Sigmoid colon (tissue), 7 donors: ENCODE data around the gene HSPB1. TPM values are rescaled to one million over a fixed set of nuclear protein-coding genes. Genes with fewer than 3 reads are reported as not detected.
A peak's percentile ranks its signal among the peaks of the same experiment; 100 is the strongest.
"Not testable (repeated sequence)": the region's sequence is repeated elsewhere in the genome, so short reads cannot be mapped to it uniquely, and the experiment has no call there.

Source experiments
- DNase-seq: peaks from one replicate; pipeline ENCODE4 v3.0.0-alpha.2; 2019
- H3K27ac ChIP-seq, 4 donors: fragments of 200-600 bp; sonication (generic); one replicate each; pipeline ENCODE4 v1.5.1; 2016 to 2019; ENCODE audit warnings: mild to moderate bottlenecking in 1 of 4
- H3K27me3 ChIP-seq, 3 donors: fragments of 200-600 bp; sonication (generic); one replicate each; pipeline ENCODE4 v1.5.1; 2019; ENCODE audit warnings: mild to moderate bottlenecking in 1 of 3
- H3K36me3 ChIP-seq, 4 donors: fragments of 200-600 bp; sonication (generic); one replicate each; pipeline ENCODE4 v1.5.1; 2016 to 2019
- H3K4me1 ChIP-seq, 4 donors: fragments of 200-600 bp; sonication (generic); one replicate each; pipeline ENCODE4 v1.5.1; 2017 to 2019
- H3K4me3 ChIP-seq, 4 donors: fragments of 200-600 bp; sonication (generic); one replicate each; pipeline ENCODE4 v1.5.1; 2017 to 2019; ENCODE audit warnings: mild to moderate bottlenecking in 2 of 4, moderate library complexity in 1 of 4
- H3K9me3 ChIP-seq, 4 donors: fragments of 200-600 bp in 3 of 4; sonication (generic) in 3 of 4; one replicate each; pipeline versions ENCODE4 v1.5.1 to v1.6.1; 2013 to 2019
- CTCF ChIP-seq, 4 experiments: fragments of 450-650 bp in 3 of 4; fragments of 200-600 bp in 1 of 4; IDR thresholded peaks; one replicate each; pipeline ENCODE4 v1.5.1; 2016 to 2019; ENCODE audit warnings: antibody characterized with exemption in 4 of 4, mild to moderate bottlenecking in 3 of 4, moderate library complexity in 2 of 4
- EP300 ChIP-seq, 4 donors: sonication (generic); formaldehyde crosslinking; IDR thresholded peaks; one replicate each; pipeline ENCODE4 v1.6.1; 2017; ENCODE audit warnings: antibody characterized with exemption in 4 of 4
- POLR2A ChIP-seq, 2 donors: fragments of 450-650 bp; IDR thresholded peaks; one replicate each; pipeline ENCODE4 v1.6.1; 2016; ENCODE audit warnings: antibody characterized with exemption in 2 of 2, mild to moderate bottlenecking in 2 of 2, moderate library complexity in 2 of 2
- POLR2AphosphoS5 ChIP-seq, 4 donors: sonication (generic); formaldehyde crosslinking; IDR thresholded peaks; one replicate each; pipeline ENCODE4 v1.6.1; 2017; ENCODE audit warnings: antibody characterized with exemption in 4 of 4
- WGBS, 2 donors: extraction: QIAGEN DNeasy Blood & Tissue Kit; methylation state at CpG; one replicate each; pipeline ENCODE4 v1.1.7; 2013; 5-methylcytosine and 5-hydroxymethylcytosine counted together
- intact Hi-C: fragments of 100-400 bp; cut with DNase I; formaldehyde crosslinking; loops from one replicate; pipeline ENCODE4 v1.15.1; 2023
- polyA plus RNA-seq, 3 donors: library from polyadenylated mRNA; stranded (reverse); fragments of 200-250 nt; gene quantifications; one replicate each; pipeline ENCODE4 v1.2.3, GENCODE V29; 2013
- total RNA-seq, 4 donors: library from RNA; depleted of rRNA; stranded (reverse); fragments of >200 nt; gene quantifications; one replicate each; pipeline ENCODE4 v1.1.0, GENCODE V29; 2016
- donor health status: healthy with polysubstance abuse.
- donor health status: Bipolar disorder and iron deficiency.
- donor health status: healthy.

HSPB1 gene
- total and polyA plus RNA-seq, 7 donors, result 202 to 2,528 (median 929) TPM

- intact Hi-C loops, result no loop called here
- WGBS, 2 donors, result 92 to 95% methylated on average over 3 of the region's 3 CpGs
- peaks cover 0 to 14% (median 5%) of the 10 kb centered on the region in 4 donors for H3K36me3 ChIP-seq
- H3K4me3 ChIP-seq, result no peak overlapping the region
- TF ChIP-seq POLR2A (IDR thresholded peaks at IDR 0.05) (no peak), CTCF (IDR thresholded peaks at IDR 0.05) (no peak), EP300 (IDR thresholded peaks at IDR 0.05) (no peak), POLR2AphosphoS5 (IDR thresholded peaks at IDR 0.05) (no peak)
- H3K9me3 ChIP-seq, result no peaks in the 10 kb centered on the region
- peaks cover 0 to 46% (median 46%) of the 10 kb centered on the region in 4 donors for H3K4me1 ChIP-seq
- no peak for DNase-seq
- H3K27me3 ChIP-seq, result no peaks in the 10 kb centered on the region
- H3K27ac ChIP-seq, result peak overlapping the region; percentile 96 to 100 (median 99)
Measured at GRCh38 chr7:76301000-76301399, 1.5 kb upstream of the HSPB1 start.

- Histone ChIP-seq H3K9me3 (no peaks in the 10 kb centered on the region), H3K4me3 (peak overlapping the region; percentile 81 to 100 (median 91)), H3K27me3 (no peaks in the 10 kb centered on the region), H3K4me1 (peaks cover 0 to 49% (median 44%) of the 10 kb centered on the region in 4 donors), H3K36me3 (peaks cover 0 to 14% (median 5%) of the 10 kb centered on the region in 4 donors), H3K27ac (peak overlapping the region; percentile 96 to 100 (median 99))
- TF ChIP-seq POLR2AphosphoS5 (IDR thresholded peaks at IDR 0.05) (peak; percentile 45 to 89 (median 80)), POLR2A (IDR thresholded peaks at IDR 0.05) (peak; percentile 23 to 47), CTCF (IDR thresholded peaks at IDR 0.05) (no peak), EP300 (IDR thresholded peaks at IDR 0.05) (peak in 1 of 4 donors; percentile 35)
- intact Hi-C loops, result no loop called here
- peak; percentile 94 for DNase-seq
- WGBS, 2 donors, result 4 to 9% methylated on average over 56 of the region's 56 CpGs
Measured at GRCh38 chr7:76303202-76304147, 1.0 kb downstream of the HSPB1 start.

GRCh38 chr7:76304888-76305375 lies 2.5 kb downstream of the HSPB1 start:
- Histone ChIP-seq H3K9me3 (no peaks in the 10 kb centered on the region), H3K27me3 (no peaks in the 10 kb centered on the region), H3K4me1 (peaks cover 0 to 51% (median 44%) of the 10 kb centered on the region in 4 donors), H3K36me3 (peaks cover 0 to 14% (median 5%) of the 10 kb centered on the region in 4 donors), H3K27ac (peak overlapping the region; percentile 96 to 100 (median 99)), H3K4me3 (peak overlapping the region in 3 of 4 donors; percentile 81 to 95 (median 87))
- DNase-seq, result peak; percentile 95
- WGBS, 2 donors, result 77 to 83% methylated on average over 10 of the region's 10 CpGs
- intact Hi-C loops, result no loop called here
- no peak for TF ChIP-seq CTCF (IDR thresholded peaks at IDR 0.05)
- TF ChIP-seq POLR2AphosphoS5 (IDR thresholded peaks at IDR 0.05), result peak; percentile 33 to 85 (median 81)
- peak in 1 of 4 donors; percentile 64 for TF ChIP-seq EP300 (IDR thresholded peaks at IDR 0.05)
- peak in 1 of 2 donors; percentile 6 for TF ChIP-seq POLR2A (IDR thresholded peaks at IDR 0.05)

GRCh38 chr7:76308874-76309273 lies 6.4 kb downstream of the HSPB1 start:
- H3K36me3 ChIP-seq, result peaks cover 0 to 10% (median 4%) of the 10 kb centered on the region in 4 donors
- intact Hi-C loops, H3K4me3 ChIP-seq, DNase-seq, H3K27me3 ChIP-seq, H3K9me3 ChIP-seq: not testable (repeated sequence)
- peaks cover 0 to 61% (median 47%) of the 10 kb centered on the region in 4 donors for H3K4me1 ChIP-seq
- peak overlapping the region in 3 of 4 donors; percentile 14 to 100 (median 99) for H3K27ac ChIP-seq
- 93% methylated on average over 12 of the region's 12 CpGs for WGBS, 2 donors

- H3K4me1 ChIP-seq, result peaks cover 0 to 58% (median 44%) of the 10 kb centered on the region in 4 donors
- H3K27me3 ChIP-seq, H3K36me3 ChIP-seq, H3K9me3 ChIP-seq, H3K4me3 ChIP-seq, DNase-seq: not testable (repeated sequence)
- WGBS, 2 donors, result 95 to 96% methylated on average over 50 of the region's 50 CpGs
- intact Hi-C loops, result loop anchor here (5.0 to 10.0 kb wide), 2 partner anchors 235 to 342 kb away; no protein-coding TSS in a partner anchor
- peak overlapping the region in 3 of 4 donors; percentile 79 to 83 (median 81) for H3K27ac ChIP-seq
Measured at GRCh38 chr7:76309341-76310101, 7.0 kb downstream of the HSPB1 start.
